Colonic mucosa (tissue), 4 donors: ENCODE results near the gene CRTC1. TPM values are rescaled to one million over a fixed set of nuclear protein-coding genes. Genes with fewer than 3 reads are reported as not detected.

Experiments
- DNase-seq: peaks from one replicate; pipeline ENCODE4 v3.0.0-alpha.2; 2020
- H3K27ac ChIP-seq: fragments of 200-600 bp; one replicate; pipeline ENCODE4 v1.8.0; 2021
- H3K27me3 ChIP-seq: fragments of 200-600 bp; one replicate; pipeline ENCODE4 v1.8.0; 2021
- H3K36me3 ChIP-seq: fragments of 200-600 bp; one replicate; pipeline ENCODE4 v1.8.0; 2021
- H3K4me1 ChIP-seq: fragments of 200-600 bp; one replicate; pipeline ENCODE4 v1.8.0; 2021; ENCODE audit warnings: mild to moderate bottlenecking
- H3K4me3 ChIP-seq: fragments of 200-600 bp; one replicate; pipeline ENCODE4 v1.8.0; 2021
- H3K9ac ChIP-seq, 2 donors: one replicate each; pipeline ENCODE4 v1.7.0; 2013; ENCODE audit warnings: control low read depth in 2 of 2, low read depth in 2 of 2, low read length in 2 of 2
- H3K9me3 ChIP-seq: fragments of 200-600 bp; one replicate; pipeline ENCODE4 v1.8.0; 2021
- intact Hi-C: fragments of 100-400 bp; cut with DNase I; formaldehyde crosslinking; loops from one replicate; pipeline ENCODE4 v1.14.1; 2022
- total RNA-seq, 2 donors: library from RNA; stranded (reverse); fragmentation: NEBNext Ultra II Directional in 1 of 2; extraction: Animal tissue kit (Norgen Biotek cat#: 25700) in 1 of 2; gene quantifications; one replicate each; pipeline ENCODE4 v1.2.1, GENCODE V29; 2021
- TF ChIP-seq, protein P1 (sequence below): fragments of 200-600 bp; IDR thresholded peaks from one replicate; pipeline ENCODE4 v1.8.0; 2022; ENCODE audit warnings: antibody characterized with exemption, mild to moderate bottlenecking
- donor health status: healthy.
- donor health status: DM: no; HTN: no; CAD: no.
- donor health status: DM: no; HTN: no; CAD: no.

The CRTC1 gene
- total RNA-seq, 2 donors from 2014 or later: 7.6 to 10.3 TPM

DNA sequence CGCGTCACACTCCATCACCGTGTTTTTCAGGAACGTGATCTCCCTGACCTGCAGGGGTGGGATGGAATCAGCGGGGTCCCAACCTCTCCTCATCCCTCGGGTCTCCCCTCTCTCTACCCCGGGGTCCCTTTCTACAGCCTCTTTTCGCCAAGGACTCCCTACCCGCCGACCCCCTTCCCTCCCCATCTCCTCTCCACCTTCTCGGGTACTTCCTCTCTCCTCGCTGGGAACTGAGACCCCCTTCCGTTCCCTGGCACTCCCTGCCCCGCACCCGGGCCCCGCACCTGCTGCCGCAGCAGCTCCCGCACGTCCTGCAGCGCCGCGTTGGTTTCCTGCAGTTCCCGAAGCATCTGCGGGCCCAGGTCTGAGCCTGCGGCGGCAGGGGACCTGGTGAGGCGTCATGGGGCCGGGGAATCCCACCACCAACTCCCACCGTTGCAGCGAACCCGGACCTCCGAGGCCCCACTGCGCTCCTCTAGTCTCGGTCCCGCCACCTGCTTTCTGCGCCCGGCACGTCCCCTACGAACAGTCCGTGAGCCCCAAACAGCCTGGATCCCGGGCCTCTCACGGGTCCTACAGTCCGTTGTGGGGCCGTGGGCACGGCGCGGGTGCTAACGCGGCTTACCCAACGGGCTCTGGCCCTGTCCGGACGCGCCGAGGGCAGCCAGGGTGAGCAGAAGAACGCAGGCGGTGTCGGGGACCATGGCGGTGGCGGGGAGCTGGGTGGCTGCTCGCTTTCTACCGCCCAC, 107.3 kb downstream of the CRTC1 start, which contains the start of gene COMP:
TSS of gene COMP (minus strand) at position 740 of the 749 bp plus-strand sequence. CDS start at position 704, 36 bp downstream.
- TF ChIP-seq, protein P1, sequence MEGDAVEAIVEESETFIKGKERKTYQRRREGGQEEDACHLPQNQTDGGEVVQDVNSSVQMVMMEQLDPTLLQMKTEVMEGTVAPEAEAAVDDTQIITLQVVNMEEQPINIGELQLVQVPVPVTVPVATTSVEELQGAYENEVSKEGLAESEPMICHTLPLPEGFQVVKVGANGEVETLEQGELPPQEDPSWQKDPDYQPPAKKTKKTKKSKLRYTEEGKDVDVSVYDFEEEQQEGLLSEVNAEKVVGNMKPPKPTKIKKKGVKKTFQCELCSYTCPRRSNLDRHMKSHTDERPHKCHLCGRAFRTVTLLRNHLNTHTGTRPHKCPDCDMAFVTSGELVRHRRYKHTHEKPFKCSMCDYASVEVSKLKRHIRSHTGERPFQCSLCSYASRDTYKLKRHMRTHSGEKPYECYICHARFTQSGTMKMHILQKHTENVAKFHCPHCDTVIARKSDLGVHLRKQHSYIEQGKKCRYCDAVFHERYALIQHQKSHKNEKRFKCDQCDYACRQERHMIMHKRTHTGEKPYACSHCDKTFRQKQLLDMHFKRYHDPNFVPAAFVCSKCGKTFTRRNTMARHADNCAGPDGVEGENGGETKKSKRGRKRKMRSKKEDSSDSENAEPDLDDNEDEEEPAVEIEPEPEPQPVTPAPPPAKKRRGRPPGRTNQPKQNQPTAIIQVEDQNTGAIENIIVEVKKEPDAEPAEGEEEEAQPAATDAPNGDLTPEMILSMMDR: no peak
- no peak within 1 kb of the TSS for H3K4me3 ChIP-seq
- H3K9ac ChIP-seq: peak within 1 kb of the TSS in 1 of 2 donors; percentile 43
- peaks cover 70% of the 10 kb centered on the region for H3K27me3 ChIP-seq
- no peaks in the 10 kb centered on the region for H3K36me3 ChIP-seq
- H3K4me1 ChIP-seq: peaks cover 11% of the 10 kb centered on the region
- no peak within 1 kb of the TSS for H3K27ac ChIP-seq
- DNase-seq: no peak
- intact Hi-C loops: no loop called here
- H3K9me3 ChIP-seq: no peaks in the 10 kb centered on the region

DNA sequence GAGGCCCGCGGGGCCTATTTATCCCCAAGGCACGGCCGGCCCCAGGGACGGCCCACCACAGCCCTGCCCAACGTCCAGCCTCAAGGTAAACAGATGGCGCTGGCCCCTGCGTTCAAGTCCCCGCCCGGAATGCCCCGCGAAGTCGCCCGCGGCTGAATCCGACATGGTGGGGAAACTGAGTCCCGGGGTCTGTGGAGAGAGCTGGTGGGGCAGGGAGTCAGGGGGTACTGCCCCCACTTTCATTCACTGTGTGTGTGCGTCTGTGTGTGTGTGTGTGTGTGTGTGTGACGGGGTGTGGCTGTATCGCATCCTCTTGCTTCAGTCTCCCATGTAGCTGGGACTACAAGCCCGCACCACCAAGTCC, 107.8 kb downstream of the CRTC1 start:
- Histone ChIP-seq H3K4me3 (no peak overlapping the region), H3K27ac (no peak overlapping the region), H3K9ac (no peak overlapping the region), H3K9me3 (no peaks in the 10 kb centered on the region), H3K27me3 (peaks cover 70% of the 10 kb centered on the region), H3K36me3 (no peaks in the 10 kb centered on the region), H3K4me1 (peaks cover 11% of the 10 kb centered on the region)
- DNase-seq: no peak
- TF ChIP-seq, protein P1: no peak
- intact Hi-C loops: no loop called here

DNA sequence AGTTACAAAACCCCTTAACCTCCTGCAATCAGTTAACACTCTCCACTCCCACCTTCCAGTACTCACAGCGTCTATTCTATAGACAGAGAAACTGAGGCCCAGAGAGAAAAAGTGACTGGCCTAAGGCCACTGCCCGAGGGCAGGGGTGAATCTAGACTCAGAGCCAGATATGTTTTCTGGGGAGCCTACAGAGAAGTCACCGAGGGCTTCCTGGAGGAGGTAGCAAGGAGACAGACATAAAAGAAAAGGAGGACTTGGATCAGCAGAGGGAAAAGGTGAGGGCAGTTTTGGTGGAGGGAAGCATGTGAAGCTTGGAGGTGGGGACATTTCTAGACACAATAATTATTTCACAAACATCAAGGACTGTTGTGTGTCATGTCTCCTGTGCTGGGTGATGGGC, 109.2 kb downstream of the CRTC1 start:
- Histone ChIP-seq H3K4me3 (no peak overlapping the region), H3K27me3 (peaks cover 61% of the 10 kb centered on the region), H3K4me1 (peaks cover 11% of the 10 kb centered on the region), H3K9me3 (no peaks in the 10 kb centered on the region), H3K9ac (no peak overlapping the region), H3K36me3 (no peaks in the 10 kb centered on the region), H3K27ac (no peak overlapping the region)
- TF ChIP-seq, protein P1: no peak
- DNase-seq: no peak
- intact Hi-C loops: no loop called here

DNA sequence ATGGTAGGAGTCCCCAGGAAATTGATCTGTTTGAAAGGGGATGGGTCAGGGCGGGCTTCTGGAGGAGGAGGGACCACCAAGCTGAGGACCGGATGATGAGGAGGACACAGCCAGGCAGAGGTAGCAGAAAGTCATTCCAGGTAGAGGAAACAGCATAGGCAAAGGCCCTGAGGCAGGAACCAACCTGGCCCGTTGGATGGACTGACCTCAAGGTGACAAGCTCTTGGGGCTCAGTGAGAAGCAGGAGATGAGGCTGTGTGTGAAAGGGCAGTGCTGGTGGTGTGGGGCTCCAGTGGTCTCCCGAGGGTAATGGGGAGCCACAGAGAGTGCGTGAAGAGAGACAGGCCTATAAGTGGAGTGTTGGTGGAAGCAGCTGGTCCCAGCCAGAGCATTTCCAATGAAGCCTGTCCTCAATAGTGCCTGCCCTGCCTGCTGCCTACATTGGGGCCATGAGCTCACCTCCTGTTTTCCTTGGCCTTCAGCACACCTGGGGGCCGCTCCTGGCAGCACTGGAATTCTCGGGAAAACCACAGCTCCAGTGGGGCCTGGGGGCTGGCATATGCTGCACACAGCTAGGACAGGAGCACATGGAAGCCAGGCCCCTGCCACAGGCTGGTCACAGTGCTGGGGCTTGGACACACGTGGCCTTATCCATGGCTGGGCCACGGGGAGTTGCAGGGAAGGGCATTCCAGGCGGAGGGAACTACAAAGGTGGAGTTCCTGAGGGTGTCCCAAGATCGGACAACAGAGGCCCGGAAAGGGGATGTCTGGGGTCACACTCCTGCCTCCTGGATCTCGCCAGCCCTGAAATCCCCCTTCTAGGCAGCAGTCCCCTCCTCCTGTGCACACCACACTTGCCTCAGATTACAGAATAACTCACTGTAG, 109.9 kb downstream of the CRTC1 start:
- peaks cover 7% of the 10 kb centered on the region for H3K4me1 ChIP-seq
- H3K27me3 ChIP-seq: peaks cover 57% of the 10 kb centered on the region
- TF ChIP-seq, protein P1: no peak
- no peak overlapping the region for H3K9ac ChIP-seq
- H3K27ac ChIP-seq: no peak overlapping the region
- no peak for DNase-seq
- no peaks in the 10 kb centered on the region for H3K9me3 ChIP-seq
- no peaks in the 10 kb centered on the region for H3K36me3 ChIP-seq
- intact Hi-C loops: no loop called here
- H3K4me3 ChIP-seq: no peak overlapping the region

DNA sequence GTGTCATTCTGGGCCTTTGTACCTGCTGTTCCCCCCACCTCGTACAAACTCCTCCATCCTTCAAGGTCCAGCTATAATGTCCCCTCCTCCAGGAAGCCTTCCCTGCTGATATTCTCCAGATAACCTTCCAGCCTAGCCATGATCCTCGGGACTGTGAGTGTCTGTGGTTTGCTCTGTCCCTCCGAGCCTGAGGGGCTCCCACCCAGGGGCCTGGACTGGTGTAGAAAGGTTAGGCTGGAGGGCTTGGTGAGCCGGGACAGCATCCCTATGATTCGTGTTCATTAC, 110.5 kb downstream of the CRTC1 start:
- TF ChIP-seq, protein P1: no peak
- Histone ChIP-seq H3K36me3 (no peaks in the 10 kb centered on the region), H3K27ac (no peak overlapping the region), H3K27me3 (peaks cover 51% of the 10 kb centered on the region), H3K4me3 (no peak overlapping the region), H3K9me3 (no peaks in the 10 kb centered on the region), H3K4me1 (peaks cover 3% of the 10 kb centered on the region), H3K9ac (no peak overlapping the region)
- no peak for DNase-seq
- intact Hi-C loops: no loop called here
